Colonic mucosa (tissue), 4 donors: ENCODE results near the gene TRMT11. TPM values are rescaled to one million over a fixed set of nuclear protein-coding genes. Genes with fewer than 3 reads are reported as not detected.
A peak's percentile ranks its signal among the peaks of the same experiment; 100 is the strongest.

Experiments
- DNase-seq: peaks from one replicate; pipeline ENCODE4 v3.0.0-alpha.2; 2020
- H3K27ac ChIP-seq: fragments of 200-600 bp; one replicate; pipeline ENCODE4 v1.8.0; 2021
- H3K27me3 ChIP-seq: fragments of 200-600 bp; one replicate; pipeline ENCODE4 v1.8.0; 2021
- H3K36me3 ChIP-seq: fragments of 200-600 bp; one replicate; pipeline ENCODE4 v1.8.0; 2021
- H3K4me1 ChIP-seq: fragments of 200-600 bp; one replicate; pipeline ENCODE4 v1.8.0; 2021; ENCODE audit warnings: mild to moderate bottlenecking
- H3K4me3 ChIP-seq: fragments of 200-600 bp; one replicate; pipeline ENCODE4 v1.8.0; 2021
- H3K9ac ChIP-seq, 2 donors: one replicate each; pipeline ENCODE4 v1.7.0; 2013; ENCODE audit warnings: control low read depth in 2 of 2, low read depth in 2 of 2, low read length in 2 of 2
- H3K9me3 ChIP-seq: fragments of 200-600 bp; one replicate; pipeline ENCODE4 v1.8.0; 2021
- intact Hi-C: fragments of 100-400 bp; cut with DNase I; formaldehyde crosslinking; loops from one replicate; pipeline ENCODE4 v1.14.1; 2022
- total RNA-seq, 2 donors: library from RNA; stranded (reverse); fragmentation: NEBNext Ultra II Directional in 1 of 2; extraction: Animal tissue kit (Norgen Biotek cat#: 25700) in 1 of 2; gene quantifications; one replicate each; pipeline ENCODE4 v1.2.1, GENCODE V29; 2021
- TF ChIP-seq, protein P1 (sequence below): fragments of 200-600 bp; IDR thresholded peaks from one replicate; pipeline ENCODE4 v1.8.0; 2022; ENCODE audit warnings: antibody characterized with exemption, mild to moderate bottlenecking
- donor health status: healthy.
- donor health status: DM: no; HTN: no; CAD: no.
- donor health status: DM: no; HTN: no; CAD: no.

The TRMT11 gene
- total RNA-seq, 2 donors from 2014 or later = 17.0 to 18.7 TPM

DNA sequence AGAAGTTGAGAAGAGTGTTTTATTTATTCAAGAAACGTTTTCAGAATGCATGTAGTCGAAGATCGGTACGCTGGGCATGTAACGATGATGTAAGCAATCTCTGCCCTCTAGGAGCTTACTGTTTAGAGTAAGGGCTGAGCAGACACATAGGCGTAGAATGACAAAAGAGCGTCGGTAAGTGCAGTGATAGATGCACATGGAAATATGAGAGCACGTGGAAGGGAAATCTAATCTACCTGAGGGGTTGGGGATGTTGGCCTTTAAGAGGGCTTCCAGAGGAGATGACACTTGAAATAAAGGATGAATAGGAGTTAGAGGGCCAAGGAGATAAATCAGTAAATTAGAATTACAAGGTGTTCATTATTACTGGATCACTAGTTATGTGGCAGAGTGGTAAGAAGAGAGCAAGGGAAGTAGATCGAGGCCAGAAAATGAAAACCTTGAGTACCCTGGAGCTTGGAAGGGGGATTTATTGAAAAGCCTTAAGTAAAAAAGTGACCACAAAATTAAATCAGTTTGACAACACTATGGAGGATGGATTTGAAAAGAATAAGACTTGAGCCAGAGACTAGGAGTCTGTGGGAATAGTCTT lies 782 bp downstream of the TRMT11 start:
- Histone ChIP-seq H3K36me3 (no peaks in the 10 kb centered on the region), H3K4me3 (peak overlapping the region; percentile 73), H3K27me3 (no peaks in the 10 kb centered on the region), H3K9me3 (no peaks in the 10 kb centered on the region), H3K4me1 (peaks cover 6% of the 10 kb centered on the region), H3K9ac (peak overlapping the region; percentile 75 to 92), H3K27ac (peak overlapping the region; percentile 72)
- DNase-seq = no peak
- TF ChIP-seq, protein P1, sequence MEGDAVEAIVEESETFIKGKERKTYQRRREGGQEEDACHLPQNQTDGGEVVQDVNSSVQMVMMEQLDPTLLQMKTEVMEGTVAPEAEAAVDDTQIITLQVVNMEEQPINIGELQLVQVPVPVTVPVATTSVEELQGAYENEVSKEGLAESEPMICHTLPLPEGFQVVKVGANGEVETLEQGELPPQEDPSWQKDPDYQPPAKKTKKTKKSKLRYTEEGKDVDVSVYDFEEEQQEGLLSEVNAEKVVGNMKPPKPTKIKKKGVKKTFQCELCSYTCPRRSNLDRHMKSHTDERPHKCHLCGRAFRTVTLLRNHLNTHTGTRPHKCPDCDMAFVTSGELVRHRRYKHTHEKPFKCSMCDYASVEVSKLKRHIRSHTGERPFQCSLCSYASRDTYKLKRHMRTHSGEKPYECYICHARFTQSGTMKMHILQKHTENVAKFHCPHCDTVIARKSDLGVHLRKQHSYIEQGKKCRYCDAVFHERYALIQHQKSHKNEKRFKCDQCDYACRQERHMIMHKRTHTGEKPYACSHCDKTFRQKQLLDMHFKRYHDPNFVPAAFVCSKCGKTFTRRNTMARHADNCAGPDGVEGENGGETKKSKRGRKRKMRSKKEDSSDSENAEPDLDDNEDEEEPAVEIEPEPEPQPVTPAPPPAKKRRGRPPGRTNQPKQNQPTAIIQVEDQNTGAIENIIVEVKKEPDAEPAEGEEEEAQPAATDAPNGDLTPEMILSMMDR = no peak
- intact Hi-C loops = no loop called here

DNA sequence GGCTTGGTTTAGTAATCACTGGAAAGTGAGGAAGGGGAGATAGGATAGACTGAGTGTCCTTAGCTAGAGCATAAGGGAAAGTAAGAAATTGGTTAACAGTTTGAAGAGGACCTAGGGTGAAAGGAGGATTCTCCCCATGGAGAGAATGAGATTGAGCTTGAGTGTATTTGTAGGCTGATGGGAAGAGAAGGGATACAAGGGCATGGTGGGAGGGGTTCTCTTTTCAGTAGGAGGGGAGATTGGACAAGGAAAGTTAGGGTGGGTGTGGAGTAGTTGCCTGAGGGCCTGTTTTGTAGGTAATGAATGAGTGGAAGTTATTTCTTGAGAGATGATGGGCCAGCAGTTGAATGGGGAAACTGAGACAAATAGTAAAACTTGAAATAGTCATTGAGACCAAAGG lies 1.9 kb downstream of the TRMT11 start:
- no peak overlapping the region for H3K27ac ChIP-seq
- peaks cover 6% of the 10 kb centered on the region for H3K4me1 ChIP-seq
- no peaks in the 10 kb centered on the region for H3K36me3 ChIP-seq
- no peak overlapping the region for H3K9ac ChIP-seq
- no peaks in the 10 kb centered on the region for H3K9me3 ChIP-seq
- H3K27me3 ChIP-seq = no peaks in the 10 kb centered on the region
- H3K4me3 ChIP-seq = no peak overlapping the region
- TF ChIP-seq, protein P1 = no peak
- intact Hi-C loops = no loop called here
- no peak for DNase-seq

DNA sequence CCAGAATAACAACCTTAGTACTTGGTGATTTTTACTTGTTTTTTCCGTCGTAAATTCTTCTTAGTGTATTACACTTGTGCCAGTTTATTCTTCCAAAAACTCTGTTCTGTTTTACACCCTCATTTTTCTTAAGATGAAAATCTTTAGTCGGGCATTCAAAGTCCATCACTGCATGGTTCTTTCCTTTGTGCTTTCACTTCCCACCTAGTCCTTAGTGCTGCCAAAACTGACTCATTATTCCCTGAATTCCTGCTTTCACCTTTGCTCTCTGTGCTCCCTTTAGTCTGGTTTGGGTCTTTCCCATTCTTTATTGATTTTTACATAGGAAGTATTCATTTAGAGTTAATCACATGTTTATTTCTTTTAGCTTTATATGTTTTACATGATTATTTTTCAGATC lies 3.3 kb downstream of the TRMT11 start:
- intact Hi-C loops = no loop called here
- Histone ChIP-seq H3K4me3 (no peak overlapping the region), H3K4me1 (peaks cover 6% of the 10 kb centered on the region), H3K9ac (no peak overlapping the region), H3K36me3 (no peaks in the 10 kb centered on the region), H3K27me3 (no peaks in the 10 kb centered on the region), H3K9me3 (no peaks in the 10 kb centered on the region), H3K27ac (no peak overlapping the region)
- DNase-seq = no peak
- TF ChIP-seq, protein P1 = no peak

- Histone ChIP-seq H3K9ac (no peak overlapping the region), H3K4me1 (peaks cover 6% of the 10 kb centered on the region), H3K27ac (no peak overlapping the region), H3K4me3 (no peak overlapping the region), H3K27me3 (no peaks in the 10 kb centered on the region), H3K36me3 (no peaks in the 10 kb centered on the region), H3K9me3 (no peaks in the 10 kb centered on the region)
- intact Hi-C loops = no loop called here
- TF ChIP-seq, protein P1 = no peak
- DNase-seq = no peak
Observed at GRCh38 chr6:125991653-125992052, 5.3 kb downstream of the TRMT11 start.

- TF ChIP-seq, protein P1 = no peak
- no peak for DNase-seq
- Histone ChIP-seq H3K9ac (no peak overlapping the region), H3K36me3 (no peaks in the 10 kb centered on the region), H3K9me3 (no peaks in the 10 kb centered on the region), H3K27ac (no peak overlapping the region), H3K4me1 (no peaks in the 10 kb centered on the region), H3K27me3 (no peaks in the 10 kb centered on the region), H3K4me3 (no peak overlapping the region)
- intact Hi-C loops = no loop called here
Observed at GRCh38 chr6:125994670-125995488, 8.5 kb downstream of the TRMT11 start.
